GM12801 (cell line): ENCODE results near the gene RAB39A.

ENCODE experiments used
- CTCF ChIP-seq: IDR thresholded peaks from one replicate; pipeline ENCODE4 v1.5.1; 2011; ENCODE audit warnings: control low read depth; ENCODE audit not compliant: insufficient read length; ENCODE audit errors: extremely low read depth

The RAB39A gene

GRCh38 chr11:107973641-107974040, 45.4 kb downstream of the RAB39A start:
- no peak for TF ChIP-seq CTCF

GRCh38 chr11:107988397-107989158, 60.3 kb downstream of the RAB39A start:
- TF ChIP-seq CTCF = no peak

GRCh38 chr11:107991868-107992414, 63.7 kb downstream of the RAB39A start:
- TF ChIP-seq CTCF = no peak

- TF ChIP-seq CTCF = no peak
Observed at GRCh38 chr11:107996006-107996776, 67.9 kb downstream of the RAB39A start.

GRCh38 chr11:107998761-107999160, 70.5 kb downstream of the RAB39A start:
- no peak for TF ChIP-seq CTCF

- no peak for TF ChIP-seq CTCF
Observed at GRCh38 chr11:107999759-108000455, 71.7 kb downstream of the RAB39A start.

- TF ChIP-seq CTCF = no peak
Observed at GRCh38 chr11:108002476-108002875, 74.2 kb downstream of the RAB39A start.
